Caco-2 (cell line): ENCODE results near the gene LEMD1. TPM values are rescaled to one million over a fixed set of nuclear protein-coding genes. Genes with fewer than 3 reads are reported as not detected.

Source experiments
- BruUV-seq: library from RNA; stranded (reverse); fragments of 400-500 nt; replicated peaks from 2 replicates; lab custom pipeline; 2021; lab: Mats Ljungman, UMichigan
- CTCF ChIA-PET: fragments of 300-600 bp; sonication (Branson Sonifier 250); formaldehyde crosslinking; loops from one replicate; lab custom pipeline; 2022; ENCODE audit warnings: antibody characterized with exemption; lab: Charles Lee
- POLR2A ChIA-PET: fragments of 300-600 bp; sonication (Branson Sonifier 250); formaldehyde crosslinking; loops from one replicate; lab custom pipeline; 2022; ENCODE audit warnings: antibody characterized with exemption; lab: Charles Lee
- DNase-seq, 2 experiments: peaks; one replicate each; pipeline versions ENCODE4 v3.0.0 to v3.0.0-alpha.2; 2020 to 2022
- H3K27me3 ChIP-seq: replicated peaks from 2 replicates; pipeline ENCODE4 v1.6.0; 2011; ENCODE audit warnings: low read length; ENCODE audit not compliant: control insufficient read depth, insufficient read depth
- H3K36me3 ChIP-seq: 2 replicates; pipeline ENCODE4 v1.5.1; 2011; ENCODE audit warnings: low read length; ENCODE audit not compliant: control insufficient read depth, insufficient read depth
- H3K4me1 ChIP-seq: fragments of 250-450 bp; sonication (Bioruptor Pico); 2 replicates; pipeline ENCODE4 v1.5.1; 2020; ENCODE audit warnings: mild to moderate bottlenecking
- H3K4me3 ChIP-seq: 2 replicates; pipeline ENCODE4 v1.5.1; 2011; ENCODE audit warnings: low read depth, mild to moderate bottlenecking, control low read depth, low read length
- H3K9me3 ChIP-seq: fragments of 250-450 bp; sonication (Bioruptor Pico); 2 replicates; pipeline ENCODE4 v1.5.1; 2020; ENCODE audit warnings: mild to moderate bottlenecking, moderate library complexity
- H3K27ac Mint-ChIP-seq: one replicate; pipeline ENCODE4 v1.8.0; 2022; ENCODE audit warnings: mixed read lengths; ENCODE audit not compliant: unreplicated experiment
- H3K27me3 Mint-ChIP-seq: one replicate; pipeline ENCODE4 v1.8.0; 2022; ENCODE audit warnings: mixed read lengths; ENCODE audit not compliant: insufficient read depth, unreplicated experiment
- H3K36me3 Mint-ChIP-seq: one replicate; pipeline ENCODE4 v1.8.0; 2022; ENCODE audit warnings: mild to moderate bottlenecking, mixed read lengths; ENCODE audit not compliant: insufficient read depth, unreplicated experiment
- H3K4me1 Mint-ChIP-seq: one replicate; pipeline ENCODE4 v1.8.0; 2022; ENCODE audit warnings: low read depth, mixed read lengths; ENCODE audit not compliant: unreplicated experiment
- H3K4me3 Mint-ChIP-seq: one replicate; pipeline ENCODE4 v1.8.0; 2022; ENCODE audit warnings: mild to moderate bottlenecking, moderate library complexity, mixed read lengths; ENCODE audit not compliant: unreplicated experiment
- H3K9me3 Mint-ChIP-seq: one replicate; pipeline ENCODE4 v1.8.0; 2022; ENCODE audit warnings: mixed read lengths; ENCODE audit not compliant: unreplicated experiment
- CTCF ChIP-seq, 2 experiments: fragments of 200-600 bp in 1 of 2; IDR thresholded peaks; 1 replicate in 1 of 2; 2 replicates in 1 of 2; pipeline versions ENCODE4 v1.5.1 to v1.8.0; 2011 to 2022; ENCODE audit warnings: antibody characterized with exemption in 1 of 2, control low read depth in 1 of 2, inconsistent platforms in 1 of 2, low read depth in 1 of 2, low read length in 1 of 2, mild to moderate bottlenecking in 1 of 2, moderate library complexity in 1 of 2; ENCODE audit not compliant: insufficient read depth in 1 of 2, severe bottlenecking in 1 of 2, unreplicated experiment in 1 of 2
- intact Hi-C: fragments of 100-400 bp; cut with micrococcal nuclease; formaldehyde crosslinking; loops from one replicate; pipeline ENCODE4 v1.10.0; 2022; ENCODE audit not compliant: unreplicated experiment
- total RNA-seq: library from RNA; stranded (reverse); gene quantifications from 2 replicates; pipeline ENCODE4 v1.2.3, GENCODE V29; 2022

LEMD1 gene
- total RNA-seq, 1 experiment from 2014 or later = not detected

- CTCF ChIA-PET = no interaction called here
- DNase-seq = no peak
- no peaks in the 10 kb centered on the region for H3K4me1 Mint-ChIP-seq
- no peak for TF ChIP-seq CTCF (IDR thresholded peaks at IDR 0.05; ENCODE audit: insufficient read depth in 1 of 2, low read depth in 1 of 2, low read length in 1 of 2, severe bottlenecking in 1 of 2, unreplicated experiment in 1 of 2)
- peaks cover 27% of the 10 kb centered on the region for H3K27me3 Mint-ChIP-seq
- POLR2A ChIA-PET = no interaction called here
- H3K4me1 ChIP-seq = no peaks in the 10 kb centered on the region
- H3K36me3 ChIP-seq = no peaks in the 10 kb centered on the region
- no peaks in the 10 kb centered on the region for H3K36me3 Mint-ChIP-seq
- no peak overlapping the region for H3K27ac Mint-ChIP-seq
- no peaks in the 10 kb centered on the region for H3K9me3 Mint-ChIP-seq
- H3K4me3 Mint-ChIP-seq = no peak overlapping the region
- H3K9me3 ChIP-seq = no peaks in the 10 kb centered on the region
- no TSS peak for BruUV-seq
- no peaks in the 10 kb centered on the region for H3K27me3 ChIP-seq
- H3K4me3 ChIP-seq = no peak overlapping the region
- intact Hi-C loops = no loop called here
Observed at GRCh38 chr1:205360891-205361290, 61.0 kb downstream of the LEMD1 start.

- no peak overlapping the region for H3K27ac Mint-ChIP-seq
- ChIA-PET CTCF (no interaction called here), POLR2A (no interaction called here)
- no peaks in the 10 kb centered on the region for H3K9me3 ChIP-seq
- H3K4me3 Mint-ChIP-seq = no peak overlapping the region
- DNase-seq = no peak
- H3K4me3 ChIP-seq = no peak overlapping the region
- H3K9me3 Mint-ChIP-seq = no peaks in the 10 kb centered on the region
- TF ChIP-seq CTCF (IDR thresholded peaks at IDR 0.05; ENCODE audit: insufficient read depth in 1 of 2, low read depth in 1 of 2, low read length in 1 of 2, severe bottlenecking in 1 of 2, unreplicated experiment in 1 of 2) = no peak
- peaks cover 5% of the 10 kb centered on the region for H3K4me1 Mint-ChIP-seq
- H3K27me3 ChIP-seq = no peaks in the 10 kb centered on the region
- H3K36me3 ChIP-seq = no peaks in the 10 kb centered on the region
- peaks cover 27% of the 10 kb centered on the region for H3K27me3 Mint-ChIP-seq
- intact Hi-C loops = no loop called here
- no peaks in the 10 kb centered on the region for H3K4me1 ChIP-seq
- no TSS peak for BruUV-seq
- H3K36me3 Mint-ChIP-seq = no peaks in the 10 kb centered on the region
Observed at GRCh38 chr1:205359771-205360565, 61.9 kb downstream of the LEMD1 start.

- DNase-seq = no peak
- no peak overlapping the region for H3K4me3 ChIP-seq
- no peaks in the 10 kb centered on the region for H3K36me3 ChIP-seq
- Mint-ChIP-seq H3K27ac (no peak overlapping the region), H3K36me3 (no peaks in the 10 kb centered on the region), H3K4me1 (peaks cover 6% of the 10 kb centered on the region), H3K9me3 (no peaks in the 10 kb centered on the region), H3K4me3 (no peak overlapping the region), H3K27me3 (peaks cover 27% of the 10 kb centered on the region)
- intact Hi-C loops = no loop called here
- POLR2A ChIA-PET = no interaction called here
- no peak for TF ChIP-seq CTCF (IDR thresholded peaks at IDR 0.05; ENCODE audit: insufficient read depth in 1 of 2, low read depth in 1 of 2, low read length in 1 of 2, severe bottlenecking in 1 of 2, unreplicated experiment in 1 of 2)
- peaks cover 4% of the 10 kb centered on the region; the same call in 1 of the 2 replicates for H3K4me1 ChIP-seq
- BruUV-seq = no TSS peak
- CTCF ChIA-PET = interaction anchor here (0.7 kb wide), 1 partner anchor 85 kb away, joined by 7 read pairs; no protein-coding TSS in a partner anchor
- no peaks in the 10 kb centered on the region for H3K9me3 ChIP-seq
- H3K27me3 ChIP-seq = no peaks in the 10 kb centered on the region
Observed at GRCh38 chr1:205358579-205358978, 63.3 kb downstream of the LEMD1 start.
